HG03520 (cell line): ENCODE measurements around the gene CWC27.

Source experiments
- ATAC-seq: cut with Tn5 transposase; IDR thresholded peaks from one replicate; pipeline ENCODE4 v1.9.1; 2021; ENCODE audit warnings: mild to moderate bottlenecking, moderate library complexity; ENCODE audit not compliant: unreplicated experiment

CWC27 gene

GRCh38 chr5:65032250-65032649 is 263.5 kb downstream of the CWC27 start:
- ATAC-seq: no peak

- ATAC-seq: no peak
These were observed 265.5 kb downstream of the CWC27 start for GRCh38 chr5:65034029-65034812.

GRCh38 chr5:65034813-65035209 is 266.1 kb downstream of the CWC27 start:
- no peak for ATAC-seq

- ATAC-seq: peak; percentile 85
These were observed 266.8 kb downstream of the CWC27 start for GRCh38 chr5:65035211-65036206.

- ATAC-seq: no peak
These were observed 269.4 kb downstream of the CWC27 start for GRCh38 chr5:65037831-65038815.

- no peak for ATAC-seq
These were observed 272.8 kb downstream of the CWC27 start for GRCh38 chr5:65041296-65042158.

- peak; percentile 52 for ATAC-seq
These were observed 275.2 kb downstream of the CWC27 start for GRCh38 chr5:65043843-65044359.

GRCh38 chr5:65047225-65047624 is 278.5 kb downstream of the CWC27 start:
- no peak for ATAC-seq

- no peak for ATAC-seq
These were observed 279.4 kb downstream of the CWC27 start for GRCh38 chr5:65047948-65048690.

- peak; percentile 31 for ATAC-seq
These were observed 281.4 kb downstream of the CWC27 start for GRCh38 chr5:65050140-65050539.

GRCh38 chr5:65050826-65051498 is 282.2 kb downstream of the CWC27 start:
- ATAC-seq: no peak

- ATAC-seq: no peak
These were observed 287.2 kb downstream of the CWC27 start for GRCh38 chr5:65055938-65056337.

GRCh38 chr5:65059681-65060598 is 291.2 kb downstream of the CWC27 start:
- no peak for ATAC-seq

- ATAC-seq: peak; percentile 37
These were observed 292.7 kb downstream of the CWC27 start for GRCh38 chr5:65061250-65061973.

GRCh38 chr5:65061974-65062353 is 293.2 kb downstream of the CWC27 start:
- peak; percentile 23 for ATAC-seq

- ATAC-seq: no peak
These were observed 293.8 kb downstream of the CWC27 start for GRCh38 chr5:65062469-65063083.
